GM18508 (cell line): ENCODE measurements around the gene CTNNA2.
"Not testable (repeated sequence)": the region's sequence is repeated elsewhere in the genome, so short reads cannot be mapped to it uniquely, and the experiment has no call there.

Experiments
- ATAC-seq: cut with Tn5 transposase; IDR thresholded peaks from one replicate; pipeline ENCODE4 v1.9.1; 2021; ENCODE audit warnings: moderate number of reproducible peaks; ENCODE audit not compliant: insufficient read depth, unreplicated experiment

The CTNNA2 gene

GRCh38 chr2:80167284-80167808, 654.5 kb downstream of the CTNNA2 start:
- no peak for ATAC-seq

DNA sequence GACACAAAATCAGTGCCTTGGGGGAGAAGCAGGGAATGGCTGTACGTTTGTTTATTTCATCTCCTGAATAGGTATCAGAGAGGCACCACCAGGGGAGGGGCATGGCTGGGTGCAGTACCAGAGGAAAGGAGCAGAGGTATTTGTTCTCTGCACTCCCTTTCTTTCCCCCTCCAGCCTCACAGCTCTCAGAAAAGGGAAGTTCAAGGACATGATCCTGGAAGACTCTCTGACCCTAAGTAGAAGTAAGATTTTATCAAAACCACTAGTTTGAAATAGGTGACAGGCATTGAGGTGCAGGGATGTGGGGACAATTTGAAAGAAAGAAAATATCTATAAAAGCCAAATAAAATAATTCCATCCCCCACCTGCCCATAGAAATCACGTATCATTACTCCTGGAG, 655.2 kb downstream of the CTNNA2 start:
- ATAC-seq, result no peak

GRCh38 chr2:80168801-80169200, 656.0 kb downstream of the CTNNA2 start:
- ATAC-seq, result no peak

GRCh38 chr2:80169811-80170594, 657.2 kb downstream of the CTNNA2 start:
- no peak for ATAC-seq

DNA sequence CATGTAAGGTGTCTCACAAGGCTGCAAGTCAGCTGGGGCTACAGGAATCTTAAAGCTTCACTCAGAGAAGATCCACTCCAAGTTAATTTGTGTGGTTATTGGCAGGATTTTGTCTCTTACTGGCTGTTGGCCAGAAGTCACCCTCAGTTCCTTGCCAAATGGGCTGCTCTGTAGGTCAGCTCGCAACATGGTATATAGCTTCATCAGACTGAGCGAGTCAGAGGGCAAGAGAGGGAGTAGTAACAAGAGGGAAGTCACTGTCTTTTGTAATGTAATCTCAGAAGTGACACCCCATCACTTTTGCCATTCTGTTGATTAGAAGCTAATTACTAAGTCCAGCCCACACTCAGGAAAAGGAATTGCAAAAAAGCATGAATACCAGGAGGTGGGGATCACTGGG, 672.2 kb downstream of the CTNNA2 start:
- no peak for ATAC-seq

DNA sequence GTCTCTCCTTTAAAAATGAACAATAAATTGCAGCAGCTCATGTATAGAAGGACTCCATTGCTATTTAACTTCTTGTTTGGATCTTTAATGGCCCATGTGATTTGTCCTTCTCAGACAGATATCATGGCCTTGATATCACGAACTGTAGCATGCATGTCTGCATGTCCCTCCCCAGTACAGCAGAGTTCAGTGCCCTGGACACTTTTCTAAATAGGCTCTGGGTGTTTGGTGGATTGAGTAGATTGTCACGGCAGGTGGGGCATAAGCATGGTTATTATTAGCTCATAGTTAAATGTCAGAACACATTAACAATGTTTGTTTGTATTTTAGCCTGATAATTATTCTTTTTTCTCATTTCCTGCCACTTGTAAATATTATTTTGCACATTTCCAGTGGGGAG, 673.4 kb downstream of the CTNNA2 start:
- ATAC-seq, result no peak

GRCh38 chr2:80187156-80187555, 674.3 kb downstream of the CTNNA2 start:
- no peak for ATAC-seq

- ATAC-seq, result no peak
These were observed 677.3 kb downstream of the CTNNA2 start for GRCh38 chr2:80190166-80190565.

- ATAC-seq, result no peak
These were observed 680.7 kb downstream of the CTNNA2 start for GRCh38 chr2:80193566-80193965.

- no peak for ATAC-seq
These were observed 682.2 kb downstream of the CTNNA2 start for GRCh38 chr2:80195034-80195433.

DNA sequence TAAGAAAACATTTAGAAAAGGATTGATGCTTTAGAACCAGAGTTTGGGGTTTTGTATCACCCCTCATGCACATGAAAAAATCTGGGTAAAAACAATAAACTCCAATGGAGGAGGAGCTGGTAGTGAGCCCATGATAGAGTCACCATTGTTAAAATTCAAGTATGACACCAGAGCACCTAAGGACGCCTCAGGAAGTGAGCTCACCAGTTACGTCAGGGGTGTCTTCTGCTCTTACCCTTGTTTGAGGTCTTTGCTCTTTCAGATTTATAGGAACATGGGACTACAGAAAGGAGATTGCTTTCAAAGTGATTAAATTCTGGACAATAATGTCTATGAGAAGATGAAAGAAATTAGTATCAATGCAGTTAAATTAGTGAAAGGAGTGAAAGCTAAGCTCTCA, 685.2 kb downstream of the CTNNA2 start:
- no peak for ATAC-seq

- ATAC-seq, result no peak
These were observed 686.7 kb downstream of the CTNNA2 start for GRCh38 chr2:80199504-80199903.

DNA sequence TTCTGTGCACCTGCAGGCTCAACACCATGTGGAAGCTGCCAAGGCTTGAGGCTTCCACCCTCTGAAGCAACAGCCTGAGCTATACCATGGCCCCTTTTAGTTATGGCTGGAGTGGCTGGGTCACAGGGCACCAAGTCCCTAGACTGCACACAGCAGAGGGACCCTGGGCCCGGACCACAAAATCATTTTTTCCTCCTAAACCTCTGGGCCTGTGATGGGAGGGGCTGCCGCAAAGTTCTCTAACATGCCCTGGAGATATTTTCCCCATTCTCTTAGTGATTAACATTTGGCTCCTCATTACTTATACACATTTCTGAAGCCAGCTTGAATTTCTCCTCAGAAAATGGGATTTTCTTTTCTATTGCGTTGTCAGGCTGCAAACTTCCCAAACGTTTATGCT, 691.1 kb downstream of the CTNNA2 start:
- not testable (repeated sequence) for ATAC-seq

- no peak for ATAC-seq
These were observed 692.6 kb downstream of the CTNNA2 start for GRCh38 chr2:80205498-80205897.

DNA sequence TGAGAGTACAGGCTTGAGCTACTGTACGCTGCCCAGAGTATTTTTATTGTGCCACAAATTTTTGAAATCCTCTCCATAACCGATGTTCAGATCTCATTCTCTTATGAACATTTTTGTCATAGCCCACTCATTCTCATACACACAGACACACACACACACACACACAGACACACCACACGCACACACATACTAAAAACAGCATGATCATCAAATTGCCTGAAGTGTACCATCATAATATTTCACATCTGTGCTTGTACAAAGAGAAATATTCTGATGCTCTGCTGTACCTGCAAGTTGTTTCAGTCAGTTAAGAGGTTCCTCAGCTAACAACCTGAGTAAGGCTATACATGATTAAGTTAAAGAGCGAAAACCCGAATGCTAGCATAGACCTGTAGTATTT, 696.6 kb downstream of the CTNNA2 start:
- ATAC-seq, result no peak

DNA sequence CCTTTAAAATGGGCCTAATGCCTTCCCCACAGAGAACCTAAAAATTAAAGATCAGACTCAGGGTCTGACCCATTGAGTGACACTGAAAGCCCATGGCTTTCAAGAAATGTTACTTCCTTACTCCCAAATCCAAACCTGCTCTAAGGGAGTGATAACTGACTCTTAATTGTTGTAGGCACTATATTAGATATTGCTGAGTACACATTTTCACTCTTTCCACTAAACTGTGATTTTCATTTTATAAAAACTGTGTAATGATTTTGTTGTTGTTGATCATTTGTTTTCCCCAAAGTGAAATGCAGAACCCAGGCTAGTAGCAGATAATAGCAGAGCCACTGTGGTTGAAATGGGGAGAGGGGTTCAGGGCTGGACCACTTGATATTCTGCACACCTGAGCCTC, 704.6 kb downstream of the CTNNA2 start:
- ATAC-seq, result no peak

DNA sequence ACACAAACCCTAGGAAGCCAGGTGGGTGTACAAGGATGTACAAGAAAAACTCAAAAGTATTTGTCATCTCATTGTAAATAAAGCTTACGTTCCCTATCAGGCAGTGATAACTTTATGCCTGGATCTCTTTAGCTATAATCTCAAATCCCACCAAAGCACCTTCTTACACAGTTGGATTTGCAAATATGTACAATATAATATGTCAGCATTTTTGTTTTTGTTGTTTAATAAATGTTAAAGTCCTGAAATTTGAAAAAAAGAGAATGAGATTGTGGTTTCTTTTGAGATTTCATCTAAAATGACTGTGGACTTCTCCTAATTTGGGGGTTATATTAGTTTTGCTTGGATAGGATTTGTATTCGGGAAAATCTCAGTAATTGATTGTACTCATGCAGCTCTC, 709.8 kb downstream of the CTNNA2 start:
- no peak for ATAC-seq

DNA sequence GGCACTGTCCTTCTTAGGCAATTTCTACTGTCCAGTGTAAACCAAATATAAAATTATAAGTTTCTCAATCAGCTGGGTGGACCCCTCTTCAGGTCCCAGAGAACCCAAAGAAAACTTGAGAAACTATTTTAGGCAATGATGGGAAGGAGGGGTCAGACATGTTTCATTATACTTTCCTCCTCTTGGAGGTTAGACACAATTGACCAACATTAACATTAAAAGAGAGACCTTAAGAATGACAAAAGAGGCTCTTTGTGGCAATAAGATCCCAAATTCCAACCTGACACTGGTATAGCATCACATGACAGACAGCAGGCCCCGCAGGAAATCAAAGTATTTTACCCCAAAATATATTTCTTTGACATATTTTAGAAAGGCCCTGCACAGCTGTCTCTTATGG, 718.6 kb downstream of the CTNNA2 start:
- no peak for ATAC-seq

DNA sequence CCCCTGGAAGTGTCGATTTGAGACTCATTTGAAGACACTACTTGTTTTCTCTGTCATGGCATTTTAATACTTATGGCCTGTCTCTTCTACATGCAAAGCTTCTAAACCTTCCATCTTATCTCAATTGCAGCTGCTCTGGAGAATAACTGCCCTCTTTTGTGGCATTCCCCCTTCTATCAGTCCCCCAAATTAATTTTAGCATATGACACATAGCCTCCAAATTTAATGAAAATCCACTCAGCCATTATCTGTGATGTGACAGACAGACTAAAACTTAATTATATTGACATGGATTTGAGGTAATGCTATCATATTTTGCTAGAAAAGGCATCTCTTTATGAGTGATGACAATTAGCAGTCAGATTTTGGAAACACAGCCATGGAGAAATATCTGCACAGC, 720.5 kb downstream of the CTNNA2 start:
- no peak for ATAC-seq

DNA sequence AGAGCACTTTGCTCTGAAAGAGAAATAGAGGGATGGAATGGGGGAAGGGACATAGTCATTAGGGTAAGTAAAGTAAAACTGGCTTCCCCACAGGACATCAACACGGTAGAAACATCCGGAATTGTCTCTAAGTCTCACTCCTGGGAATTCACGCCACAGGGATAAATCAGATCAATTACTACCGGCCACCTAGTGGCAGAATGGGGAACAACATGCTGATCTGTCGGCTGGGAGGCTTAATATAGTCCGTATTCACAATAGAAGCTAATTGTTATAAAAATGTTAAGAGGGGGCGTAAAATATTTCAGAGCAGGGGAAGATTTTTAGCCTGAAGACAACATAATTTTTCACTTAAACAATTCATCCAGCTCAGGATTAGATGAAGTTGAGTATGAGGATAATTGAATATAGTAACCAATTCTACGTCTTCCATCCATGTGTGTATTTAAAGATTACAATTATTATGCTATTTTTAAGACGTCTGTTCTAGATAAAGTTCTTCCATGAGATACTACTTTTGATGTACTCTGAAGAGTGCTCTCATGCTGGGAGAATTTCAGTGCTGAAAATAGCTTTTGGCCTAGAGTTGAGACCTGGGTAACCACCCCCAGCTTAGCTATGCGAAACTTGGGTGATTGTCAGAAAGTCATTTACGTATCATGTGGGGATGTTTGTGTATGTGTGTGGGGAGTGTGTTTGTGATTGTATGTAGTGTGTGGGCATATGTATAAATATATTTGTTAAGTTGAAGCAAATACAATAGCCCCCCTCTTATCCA, 726.0 kb downstream of the CTNNA2 start:
- no peak for ATAC-seq

- ATAC-seq, result no peak
These were observed 729.6 kb downstream of the CTNNA2 start for GRCh38 chr2:80242355-80242910.
